GM18858 (cell line): Measurements from ENCODE around the gene LAMA2.

Source experiments
- ATAC-seq: cut with Tn5 transposase; IDR thresholded peaks from one replicate; pipeline ENCODE4 v1.9.1; 2021; ENCODE audit not compliant: unreplicated experiment

LAMA2 gene

GRCh38 chr6:129208415-129209034 lies 325.6 kb downstream of the LAMA2 start:
- no peak for ATAC-seq

GRCh38 chr6:129209355-129209754 lies 326.4 kb downstream of the LAMA2 start:
- ATAC-seq = no peak

GRCh38 chr6:129210684-129211083 lies 327.7 kb downstream of the LAMA2 start:
- ATAC-seq = no peak

- ATAC-seq = no peak
Observed at GRCh38 chr6:129211626-129212025, 328.7 kb downstream of the LAMA2 start.

GRCh38 chr6:129212081-129212480 lies 329.1 kb downstream of the LAMA2 start:
- no peak for ATAC-seq

GRCh38 chr6:129215246-129215645 lies 332.3 kb downstream of the LAMA2 start:
- ATAC-seq = no peak

GRCh38 chr6:129215916-129216520 lies 333.1 kb downstream of the LAMA2 start:
- no peak for ATAC-seq

GRCh38 chr6:129217701-129218100 lies 334.8 kb downstream of the LAMA2 start:
- ATAC-seq = no peak

GRCh38 chr6:129233458-129234134 lies 350.7 kb downstream of the LAMA2 start:
- ATAC-seq = peak; percentile 70

GRCh38 chr6:129235167-129236000 lies 352.4 kb downstream of the LAMA2 start:
- no peak for ATAC-seq

- peak; percentile 58 for ATAC-seq
Observed at GRCh38 chr6:129236001-129236517, 353.1 kb downstream of the LAMA2 start.

- no peak for ATAC-seq
Observed at GRCh38 chr6:129238991-129239390, 356.1 kb downstream of the LAMA2 start.

- no peak for ATAC-seq
Observed at GRCh38 chr6:129239825-129240491, 357.0 kb downstream of the LAMA2 start.

- no peak for ATAC-seq
Observed at GRCh38 chr6:129240492-129240853, 357.5 kb downstream of the LAMA2 start.

GRCh38 chr6:129242546-129242945 lies 359.6 kb downstream of the LAMA2 start:
- ATAC-seq = no peak

- ATAC-seq = no peak
Observed at GRCh38 chr6:129243377-129243776, 360.4 kb downstream of the LAMA2 start.

- no peak for ATAC-seq
Observed at GRCh38 chr6:129248946-129249345, 366.0 kb downstream of the LAMA2 start.

GRCh38 chr6:129251669-129252376 lies 368.9 kb downstream of the LAMA2 start:
- peak; percentile 92 for ATAC-seq

- no peak for ATAC-seq
Observed at GRCh38 chr6:129252377-129253071, 369.6 kb downstream of the LAMA2 start.

- ATAC-seq = no peak
Observed at GRCh38 chr6:129253242-129253641, 370.3 kb downstream of the LAMA2 start.
